Measurements from ENCODE around the gene SSBP2. TPM values are rescaled to one million over a fixed set of nuclear protein-coding genes. Genes with fewer than 3 reads are reported as not detected.

Gene SSBP2
- 10 to 100 TPM; 48.2 to 50.6 TPM for total RNA-seq

GRCh38 chr5:81751009-81751835 lies at the start of gene SSBP2:
SSBP2 (minus strand) TSS chr5:81751097; CDS start chr5:81751042, 55 bp downstream.
- Mint-ChIP-seq H3K27ac (peak within 1 kb of the TSS; percentile 97), H3K36me3 (ENCODE audit: low read depth) (peaks cover 8% of the 10 kb centered on the region), H3K4me3 (peak within 1 kb of the TSS; percentile 95), H3K9me3 (no peaks in the 10 kb centered on the region), H3K4me1 (peaks cover 36% of the 10 kb centered on the region), H3K27me3 (peaks cover 7% of the 10 kb centered on the region)
- ChIA-PET POLR2A (interaction anchor here (1.3 to 2.4 kb wide), 3 partner anchors 32 to 213 kb away, joined by 4 to 37 read pairs (median 4); no protein-coding TSS in a partner anchor), CTCF (interaction anchor here (0.7 to 1.5 kb wide), 9 partner anchors 9 to 452 kb away, joined by 3 to 11 read pairs (median 3); no protein-coding TSS in a partner anchor)
- DNase-seq: peak; percentile 99

- no peak overlapping the region for H3K27ac Mint-ChIP-seq
- CTCF ChIA-PET: interaction anchor here (1.0 kb wide), 1 partner anchor 10 kb away, joined by 3 read pairs; no protein-coding TSS in a partner anchor
These were observed 44.8 kb upstream of the SSBP2 start for GRCh38 chr5:81795666-81796065.

GRCh38 chr5:81794226-81794625 lies 43.3 kb upstream of the SSBP2 start:
- Mint-ChIP-seq H3K36me3 (ENCODE audit: low read depth) (no peaks in the 10 kb centered on the region), H3K9me3 (no peaks in the 10 kb centered on the region), H3K4me1 (no peaks in the 10 kb centered on the region), H3K27ac (no peak overlapping the region), H3K27me3 (no peaks in the 10 kb centered on the region), H3K4me3 (no peak overlapping the region)
- ChIA-PET POLR2A (no interaction called here), CTCF (interaction anchor here (1.3 kb wide), 1 partner anchor 22 kb away, joined by 3 read pairs; no protein-coding TSS in a partner anchor)
- DNase-seq: no peak

More at GRCh38 chr5:81795666-81796065, 44.8 kb upstream of the SSBP2 start:
- Mint-ChIP-seq H3K27me3 (no peaks in the 10 kb centered on the region), H3K9me3 (no peaks in the 10 kb centered on the region), H3K36me3 (ENCODE audit: low read depth) (no peaks in the 10 kb centered on the region), H3K4me1 (no peaks in the 10 kb centered on the region), H3K4me3 (no peak overlapping the region)
- POLR2A ChIA-PET: no interaction called here
- DNase-seq: no peak

GRCh38 chr5:81790336-81790735 lies 39.4 kb upstream of the SSBP2 start:
- Mint-ChIP-seq H3K4me3 (no peak overlapping the region), H3K36me3 (ENCODE audit: low read depth) (no peaks in the 10 kb centered on the region)

GRCh38 chr5:81789033-81789432 lies 38.1 kb upstream of the SSBP2 start:
- Mint-ChIP-seq H3K27ac (peak overlapping the region; percentile 42), H3K27me3 (no peaks in the 10 kb centered on the region), H3K4me1 (peaks cover 7% of the 10 kb centered on the region), H3K4me3 (no peak overlapping the region), H3K9me3 (no peaks in the 10 kb centered on the region), H3K36me3 (ENCODE audit: low read depth) (no peaks in the 10 kb centered on the region)
- ChIA-PET CTCF (interaction anchor here (1.4 to 2.7 kb wide), 2 partner anchors 10 to 39 kb away, joined by 3 to 9 read pairs; no protein-coding TSS in a partner anchor), POLR2A (no interaction called here)
- no peak for DNase-seq

More at GRCh38 chr5:81790336-81790735, 39.4 kb upstream of the SSBP2 start:
- POLR2A ChIA-PET: no interaction called here
- CTCF ChIA-PET: interaction anchor here (0.6 to 2.7 kb wide), 2 partner anchors 8 to 11 kb away, joined by 3 to 9 read pairs; no protein-coding TSS in a partner anchor
- no peak for DNase-seq
- no peak overlapping the region for H3K27ac Mint-ChIP-seq
- H3K4me1 Mint-ChIP-seq: peaks cover 7% of the 10 kb centered on the region
- no peaks in the 10 kb centered on the region for H3K9me3 Mint-ChIP-seq
- no peaks in the 10 kb centered on the region for H3K27me3 Mint-ChIP-seq

GRCh38 chr5:81788329-81788728 lies 37.4 kb upstream of the SSBP2 start:
- POLR2A ChIA-PET: no interaction called here
- H3K4me1 Mint-ChIP-seq: peaks cover 7% of the 10 kb centered on the region
- DNase-seq: no peak
- H3K9me3 Mint-ChIP-seq: no peaks in the 10 kb centered on the region
- H3K4me3 Mint-ChIP-seq: no peak overlapping the region
- H3K27me3 Mint-ChIP-seq: no peaks in the 10 kb centered on the region
- H3K27ac Mint-ChIP-seq: no peak overlapping the region
- CTCF ChIA-PET: interaction anchor here (1.4 to 2.7 kb wide), 2 partner anchors 9 to 39 kb away, joined by 3 to 9 read pairs; no protein-coding TSS in a partner anchor
- H3K36me3 Mint-ChIP-seq (ENCODE audit: low read depth): no peaks in the 10 kb centered on the region

GRCh38 chr5:81787474-81788242 lies 36.8 kb upstream of the SSBP2 start:
- no peaks in the 10 kb centered on the region for H3K27me3 Mint-ChIP-seq
- H3K27ac Mint-ChIP-seq: no peak overlapping the region
- peaks cover 7% of the 10 kb centered on the region for H3K4me1 Mint-ChIP-seq
- H3K36me3 Mint-ChIP-seq (ENCODE audit: low read depth): no peaks in the 10 kb centered on the region
- no peak for DNase-seq
- H3K4me3 Mint-ChIP-seq: no peak overlapping the region
- H3K9me3 Mint-ChIP-seq: no peaks in the 10 kb centered on the region
- ChIA-PET CTCF (interaction anchor here (1.4 to 2.7 kb wide), 2 partner anchors 8 to 40 kb away, joined by 3 to 9 read pairs; no protein-coding TSS in a partner anchor), POLR2A (no interaction called here)

GRCh38 chr5:81786991-81787390 lies 36.1 kb upstream of the SSBP2 start:
- no peak for DNase-seq
- Mint-ChIP-seq H3K36me3 (ENCODE audit: low read depth) (no peaks in the 10 kb centered on the region), H3K9me3 (no peaks in the 10 kb centered on the region), H3K4me3 (no peak overlapping the region), H3K27me3 (no peaks in the 10 kb centered on the region), H3K27ac (no peak overlapping the region), H3K4me1 (peaks cover 7% of the 10 kb centered on the region)
- ChIA-PET CTCF (no interaction called here), POLR2A (no interaction called here)

GRCh38 chr5:81786496-81786895 lies 35.6 kb upstream of the SSBP2 start:
- CTCF ChIA-PET: interaction anchor here (0.5 to 0.9 kb wide), 2 partner anchors 15 to 23 kb away, joined by 4 read pairs; no protein-coding TSS in a partner anchor
- no peak for DNase-seq
- no peaks in the 10 kb centered on the region for H3K27me3 Mint-ChIP-seq

GRCh38 chr5:81785322-81785721 lies 34.4 kb upstream of the SSBP2 start:
- Mint-ChIP-seq H3K4me3 (no peak overlapping the region), H3K9me3 (no peaks in the 10 kb centered on the region), H3K27me3 (no peaks in the 10 kb centered on the region), H3K27ac (no peak overlapping the region), H3K4me1 (peaks cover 9% of the 10 kb centered on the region), H3K36me3 (ENCODE audit: low read depth) (no peaks in the 10 kb centered on the region)
- ChIA-PET CTCF (interaction anchor here (0.9 kb wide), 1 partner anchor 10 kb away, joined by 3 read pairs; no protein-coding TSS in a partner anchor), POLR2A (no interaction called here)
- DNase-seq: no peak

More at GRCh38 chr5:81786496-81786895, 35.6 kb upstream of the SSBP2 start:
- H3K4me3 Mint-ChIP-seq: no peak overlapping the region
- no peaks in the 10 kb centered on the region for H3K36me3 Mint-ChIP-seq (ENCODE audit: low read depth)
- no peaks in the 10 kb centered on the region for H3K9me3 Mint-ChIP-seq
- H3K27ac Mint-ChIP-seq: no peak overlapping the region
- H3K4me1 Mint-ChIP-seq: peaks cover 7% of the 10 kb centered on the region
- POLR2A ChIA-PET: no interaction called here

- Mint-ChIP-seq H3K4me1 (peaks cover 24% of the 10 kb centered on the region), H3K27me3 (no peaks in the 10 kb centered on the region), H3K27ac (no peak overlapping the region), H3K9me3 (no peaks in the 10 kb centered on the region), H3K36me3 (ENCODE audit: low read depth) (no peaks in the 10 kb centered on the region), H3K4me3 (no peak overlapping the region)
- no peak for DNase-seq
- POLR2A ChIA-PET: no interaction called here
- CTCF ChIA-PET: interaction anchor here (0.6 kb wide), 1 partner anchor 1383 kb away, joined by 5 read pairs; no protein-coding TSS in a partner anchor
These were observed 32.5 kb upstream of the SSBP2 start for GRCh38 chr5:81783401-81783800.

- Mint-ChIP-seq H3K27ac (no peak overlapping the region), H3K4me3 (no peak overlapping the region), H3K9me3 (no peaks in the 10 kb centered on the region), H3K27me3 (no peaks in the 10 kb centered on the region), H3K4me1 (peaks cover 23% of the 10 kb centered on the region), H3K36me3 (ENCODE audit: low read depth) (no peaks in the 10 kb centered on the region)
- ChIA-PET CTCF (interaction anchor here (0.6 to 0.7 kb wide), 2 partner anchors 534 to 1054 kb away, joined by 3 read pairs; no protein-coding TSS in a partner anchor), POLR2A (no interaction called here)
- DNase-seq: no peak
These were observed 31.9 kb upstream of the SSBP2 start for GRCh38 chr5:81782811-81783210.

All from activated CD4-positive, alpha-beta T cell treated with anti-CD3 and anti-CD28 coated beads, Interleukin-2, amount 10 ng/mL, durations not matched to agents 7 days and 5 days (primary cell).